ENCODE results near the gene C16orf86.

C16orf86 gene

GRCh38 chr16:67649494-67649931 lies 17.1 kb upstream of the C16orf86 start:
- TF ChIP-seq CTCF (conservative IDR thresholded peaks at IDR 0.05; ENCODE audit: low read depth, low read length), result no peak
- no peak for DNase-seq (ENCODE audit: low read depth)
- H3K4me3 ChIP-seq (ENCODE audit: low read length), result no peak overlapping the region

- no peak for TF ChIP-seq CTCF (conservative IDR thresholded peaks at IDR 0.05; ENCODE audit: low read depth, low read length)
- no peak for DNase-seq (ENCODE audit: low read depth)
- no peak overlapping the region for H3K4me3 ChIP-seq (ENCODE audit: low read length)
Measured at GRCh38 chr16:67650023-67650422, 16.6 kb upstream of the C16orf86 start.

- no peak for DNase-seq (ENCODE audit: low read depth)
- no peak overlapping the region for H3K4me3 ChIP-seq (ENCODE audit: low read length)
- no peak for TF ChIP-seq CTCF (conservative IDR thresholded peaks at IDR 0.05; ENCODE audit: low read depth, low read length)
Measured at GRCh38 chr16:67651039-67651438, 15.6 kb upstream of the C16orf86 start.

GRCh38 chr16:67651847-67652246 lies 14.8 kb upstream of the C16orf86 start:
- TF ChIP-seq CTCF (conservative IDR thresholded peaks at IDR 0.05; ENCODE audit: low read depth, low read length), result no peak
- H3K4me3 ChIP-seq (ENCODE audit: low read length), result no peak overlapping the region
- DNase-seq (ENCODE audit: low read depth), result no peak

GRCh38 chr16:67652578-67653127 lies 14.0 kb upstream of the C16orf86 start:
- DNase-seq (ENCODE audit: low read depth), result no peak
- H3K4me3 ChIP-seq (ENCODE audit: low read length), result peak overlapping the region; percentile 12
- TF ChIP-seq CTCF (conservative IDR thresholded peaks at IDR 0.05; ENCODE audit: low read depth, low read length), result no peak

- peak overlapping the region; percentile 38 for H3K4me3 ChIP-seq (ENCODE audit: low read length)
- TF ChIP-seq CTCF (conservative IDR thresholded peaks at IDR 0.05; ENCODE audit: low read depth, low read length), result peak; percentile 26
- no peak for DNase-seq (ENCODE audit: low read depth)
Measured at GRCh38 chr16:67653128-67653788, 13.4 kb upstream of the C16orf86 start.

GRCh38 chr16:67653789-67654402 lies 12.7 kb upstream of the C16orf86 start:
- no peak overlapping the region for H3K4me3 ChIP-seq (ENCODE audit: low read length)
- TF ChIP-seq CTCF (conservative IDR thresholded peaks at IDR 0.05; ENCODE audit: low read depth, low read length), result no peak
- no peak for DNase-seq (ENCODE audit: low read depth)

Measured in retinal pigment epithelial cell (primary cell).